ENCODE results near the gene DLGAP1. TPM values are rescaled to one million over a fixed set of nuclear protein-coding genes. Genes with fewer than 3 reads are reported as not detected.
A peak's percentile ranks its signal among the peaks of the same experiment; 100 is the strongest.

DLGAP1 gene
- total and polyA plus RNA-seq, 2 experiments from 2014 or later, result 17.0 to 48.5 TPM

DNA sequence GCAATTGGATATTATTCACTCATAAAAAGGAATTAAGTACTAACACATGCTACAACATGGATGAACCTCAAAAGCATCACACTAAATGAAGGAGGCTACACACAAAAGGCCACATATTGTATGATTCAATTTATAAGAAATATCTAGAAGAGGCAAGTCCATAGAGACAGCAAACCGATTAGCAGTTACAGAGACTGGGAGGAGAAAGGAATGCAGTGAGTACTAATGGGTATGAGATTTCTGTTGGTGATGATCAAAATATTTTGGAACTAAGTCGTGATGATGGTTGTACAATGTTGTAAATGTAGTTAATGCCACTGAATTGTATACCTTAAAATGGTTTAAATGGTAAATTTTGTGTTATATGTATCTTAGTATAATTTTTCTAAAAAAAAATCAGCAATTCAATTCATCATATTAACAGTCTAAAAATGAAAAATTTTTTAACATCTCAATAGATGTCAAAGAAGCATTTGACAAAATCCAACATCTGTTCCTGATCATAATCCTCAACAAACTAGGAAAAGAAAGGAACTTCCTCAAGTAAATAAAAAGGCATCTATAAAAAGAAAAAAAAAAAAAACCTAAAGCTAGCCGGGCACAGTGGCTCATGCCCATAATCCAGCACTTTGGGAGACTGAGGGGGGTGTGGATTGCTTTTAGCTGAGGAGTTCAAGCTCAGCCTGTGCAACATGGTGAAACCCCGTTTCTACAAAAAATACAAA is 907.1 kb downstream of the DLGAP1 start:
- Histone ChIP-seq H3K4me1 (ENCODE audit: insufficient read depth) (peaks cover 12% of the 10 kb centered on the region), H3K27me3 (ENCODE audit: insufficient read depth) (no peaks in the 10 kb centered on the region), H3K79me2 (replicated peaks; ENCODE audit: insufficient read depth) (no peaks in the 10 kb centered on the region), H3F3A (replicated peaks; ENCODE audit: low read depth) (no peaks in the 10 kb centered on the region), H3K9me2 (ENCODE audit: insufficient read depth) (no peaks in the 10 kb centered on the region), H3K4me3 (no peak overlapping the region), H3K27ac (ENCODE audit: low read depth) (peak overlapping the region; percentile 41; the same call in 1 of the 2 replicates), H3K4me2 (no peak overlapping the region), H2AFZ (no peak overlapping the region), H4K20me1 (replicated peaks; ENCODE audit: insufficient read depth) (no peaks in the 10 kb centered on the region), H3K36me3 (ENCODE audit: insufficient read depth) (no peaks in the 10 kb centered on the region)
- no peak for ATAC-seq
- no peak for DNase-seq (ENCODE audit: low spot score)
- Mint-ChIP-seq H3K4me1 (peaks cover 10% of the 10 kb centered on the region), H3K36me3 (ENCODE audit: low read depth) (no peaks in the 10 kb centered on the region; the same call in 1 of the 3 replicates), H3K27ac (no peak overlapping the region), H3K9me3 (no peaks in the 10 kb centered on the region; the same call in 2 of the 3 replicates), H3K4me3 (no peak overlapping the region), H3K27me3 (ENCODE audit: insufficient read depth, low read depth, poor library complexity) (no peaks in the 10 kb centered on the region)
- TF ChIP-seq EZH2 (IDR thresholded peaks at IDR 0.05; ENCODE audit: low read depth, unreplicated experiment), result no peak
- no peak for TF ChIP-seq JUNB (IDR thresholded peaks at IDR 0.05; ENCODE audit: unreplicated experiment)
- TF ChIP-seq, protein P1, sequence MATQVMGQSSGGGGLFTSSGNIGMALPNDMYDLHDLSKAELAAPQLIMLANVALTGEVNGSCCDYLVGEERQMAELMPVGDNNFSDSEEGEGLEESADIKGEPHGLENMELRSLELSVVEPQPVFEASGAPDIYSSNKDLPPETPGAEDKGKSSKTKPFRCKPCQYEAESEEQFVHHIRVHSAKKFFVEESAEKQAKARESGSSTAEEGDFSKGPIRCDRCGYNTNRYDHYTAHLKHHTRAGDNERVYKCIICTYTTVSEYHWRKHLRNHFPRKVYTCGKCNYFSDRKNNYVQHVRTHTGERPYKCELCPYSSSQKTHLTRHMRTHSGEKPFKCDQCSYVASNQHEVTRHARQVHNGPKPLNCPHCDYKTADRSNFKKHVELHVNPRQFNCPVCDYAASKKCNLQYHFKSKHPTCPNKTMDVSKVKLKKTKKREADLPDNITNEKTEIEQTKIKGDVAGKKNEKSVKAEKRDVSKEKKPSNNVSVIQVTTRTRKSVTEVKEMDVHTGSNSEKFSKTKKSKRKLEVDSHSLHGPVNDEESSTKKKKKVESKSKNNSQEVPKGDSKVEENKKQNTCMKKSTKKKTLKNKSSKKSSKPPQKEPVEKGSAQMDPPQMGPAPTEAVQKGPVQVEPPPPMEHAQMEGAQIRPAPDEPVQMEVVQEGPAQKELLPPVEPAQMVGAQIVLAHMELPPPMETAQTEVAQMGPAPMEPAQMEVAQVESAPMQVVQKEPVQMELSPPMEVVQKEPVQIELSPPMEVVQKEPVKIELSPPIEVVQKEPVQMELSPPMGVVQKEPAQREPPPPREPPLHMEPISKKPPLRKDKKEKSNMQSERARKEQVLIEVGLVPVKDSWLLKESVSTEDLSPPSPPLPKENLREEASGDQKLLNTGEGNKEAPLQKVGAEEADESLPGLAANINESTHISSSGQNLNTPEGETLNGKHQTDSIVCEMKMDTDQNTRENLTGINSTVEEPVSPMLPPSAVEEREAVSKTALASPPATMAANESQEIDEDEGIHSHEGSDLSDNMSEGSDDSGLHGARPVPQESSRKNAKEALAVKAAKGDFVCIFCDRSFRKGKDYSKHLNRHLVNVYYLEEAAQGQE (IDR thresholded peaks at IDR 0.05; ENCODE audit: unreplicated experiment), result no peak
- TF ChIP-seq POLR2AphosphoS5 (IDR thresholded peaks at IDR 0.05; ENCODE audit: low read depth), result no peak
- TF ChIP-seq STAT1 (IDR thresholded peaks at IDR 0.05; ENCODE audit: unreplicated experiment), result no peak
- TF ChIP-seq, protein P2, sequence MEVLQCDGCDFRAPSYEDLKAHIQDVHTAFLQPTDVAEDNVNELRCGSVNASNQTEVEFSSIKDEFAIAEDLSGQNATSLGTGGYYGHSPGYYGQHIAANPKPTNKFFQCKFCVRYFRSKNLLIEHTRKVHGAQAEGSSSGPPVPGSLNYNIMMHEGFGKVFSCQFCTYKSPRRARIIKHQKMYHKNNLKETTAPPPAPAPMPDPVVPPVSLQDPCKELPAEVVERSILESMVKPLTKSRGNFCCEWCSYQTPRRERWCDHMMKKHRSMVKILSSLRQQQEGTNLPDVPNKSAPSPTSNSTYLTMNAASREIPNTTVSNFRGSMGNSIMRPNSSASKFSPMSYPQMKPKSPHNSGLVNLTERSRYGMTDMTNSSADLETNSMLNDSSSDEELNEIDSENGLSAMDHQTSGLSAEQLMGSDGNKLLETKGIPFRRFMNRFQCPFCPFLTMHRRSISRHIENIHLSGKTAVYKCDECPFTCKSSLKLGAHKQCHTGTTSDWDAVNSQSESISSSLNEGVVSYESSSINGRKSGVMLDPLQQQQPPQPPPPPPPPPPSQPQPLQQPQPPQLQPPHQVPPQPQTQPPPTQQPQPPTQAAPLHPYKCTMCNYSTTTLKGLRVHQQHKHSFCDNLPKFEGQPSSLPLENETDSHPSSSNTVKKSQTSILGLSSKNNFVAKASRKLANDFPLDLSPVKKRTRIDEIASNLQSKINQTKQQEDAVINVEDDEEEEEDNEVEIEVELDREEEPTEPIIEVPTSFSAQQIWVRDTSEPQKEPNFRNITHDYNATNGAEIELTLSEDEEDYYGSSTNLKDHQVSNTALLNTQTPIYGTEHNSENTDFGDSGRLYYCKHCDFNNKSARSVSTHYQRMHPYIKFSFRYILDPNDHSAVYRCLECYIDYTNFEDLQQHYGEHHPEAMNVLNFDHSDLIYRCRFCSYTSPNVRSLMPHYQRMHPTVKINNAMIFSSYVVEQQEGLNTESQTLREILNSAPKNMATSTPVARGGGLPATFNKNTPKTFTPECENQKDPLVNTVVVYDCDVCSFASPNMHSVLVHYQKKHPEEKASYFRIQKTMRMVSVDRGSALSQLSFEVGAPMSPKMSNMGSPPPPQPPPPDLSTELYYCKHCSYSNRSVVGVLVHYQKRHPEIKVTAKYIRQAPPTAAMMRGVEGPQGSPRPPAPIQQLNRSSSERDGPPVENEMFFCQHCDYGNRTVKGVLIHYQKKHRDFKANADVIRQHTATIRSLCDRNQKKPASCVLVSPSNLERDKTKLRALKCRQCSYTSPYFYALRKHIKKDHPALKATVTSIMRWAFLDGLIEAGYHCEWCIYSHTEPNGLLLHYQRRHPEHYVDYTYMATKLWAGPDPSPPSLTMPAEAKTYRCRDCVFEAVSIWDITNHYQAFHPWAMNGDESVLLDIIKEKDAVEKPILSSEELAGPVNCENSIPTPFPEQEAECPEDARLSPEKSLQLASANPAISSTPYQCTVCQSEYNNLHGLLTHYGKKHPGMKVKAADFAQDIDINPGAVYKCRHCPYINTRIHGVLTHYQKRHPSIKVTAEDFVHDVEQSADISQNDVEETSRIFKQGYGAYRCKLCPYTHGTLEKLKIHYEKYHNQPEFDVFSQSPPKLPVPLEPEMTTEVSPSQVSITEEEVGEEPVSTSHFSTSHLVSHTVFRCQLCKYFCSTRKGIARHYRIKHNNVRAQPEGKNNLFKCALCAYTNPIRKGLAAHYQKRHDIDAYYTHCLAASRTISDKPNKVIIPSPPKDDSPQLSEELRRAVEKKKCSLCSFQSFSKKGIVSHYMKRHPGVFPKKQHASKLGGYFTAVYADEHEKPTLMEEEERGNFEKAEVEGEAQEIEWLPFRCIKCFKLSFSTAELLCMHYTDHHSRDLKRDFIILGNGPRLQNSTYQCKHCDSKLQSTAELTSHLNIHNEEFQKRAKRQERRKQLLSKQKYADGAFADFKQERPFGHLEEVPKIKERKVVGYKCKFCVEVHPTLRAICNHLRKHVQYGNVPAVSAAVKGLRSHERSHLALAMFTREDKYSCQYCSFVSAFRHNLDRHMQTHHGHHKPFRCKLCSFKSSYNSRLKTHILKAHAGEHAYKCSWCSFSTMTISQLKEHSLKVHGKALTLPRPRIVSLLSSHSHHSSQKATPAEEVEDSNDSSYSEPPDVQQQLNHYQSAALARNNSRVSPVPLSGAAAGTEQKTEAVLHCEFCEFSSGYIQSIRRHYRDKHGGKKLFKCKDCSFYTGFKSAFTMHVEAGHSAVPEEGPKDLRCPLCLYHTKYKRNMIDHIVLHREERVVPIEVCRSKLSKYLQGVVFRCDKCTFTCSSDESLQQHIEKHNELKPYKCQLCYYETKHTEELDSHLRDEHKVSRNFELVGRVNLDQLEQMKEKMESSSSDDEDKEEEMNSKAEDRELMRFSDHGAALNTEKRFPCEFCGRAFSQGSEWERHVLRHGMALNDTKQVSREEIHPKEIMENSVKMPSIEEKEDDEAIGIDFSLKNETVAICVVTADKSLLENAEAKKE (CRISPR knock-in tag; IDR thresholded peaks at IDR 0.05), result no peak
- TF ChIP-seq EZH2phosphoT487 (IDR thresholded peaks at IDR 0.05; ENCODE audit: unreplicated experiment), result no peak
- no peak for TF ChIP-seq NANOG (IDR thresholded peaks at IDR 0.05; ENCODE audit: borderline replicate concordance)
- no peak for TF ChIP-seq ZNF114 (CRISPR knock-in tag; IDR thresholded peaks at IDR 0.05)
- no peak for TF ChIP-seq ZNF331 (CRISPR knock-in tag; IDR thresholded peaks at IDR 0.05; ENCODE audit: low read depth)
- no peak for TF ChIP-seq CREB1 (CRISPR knock-in tag; IDR thresholded peaks at IDR 0.05; ENCODE audit: low read depth)
- TF ChIP-seq, protein P3, sequence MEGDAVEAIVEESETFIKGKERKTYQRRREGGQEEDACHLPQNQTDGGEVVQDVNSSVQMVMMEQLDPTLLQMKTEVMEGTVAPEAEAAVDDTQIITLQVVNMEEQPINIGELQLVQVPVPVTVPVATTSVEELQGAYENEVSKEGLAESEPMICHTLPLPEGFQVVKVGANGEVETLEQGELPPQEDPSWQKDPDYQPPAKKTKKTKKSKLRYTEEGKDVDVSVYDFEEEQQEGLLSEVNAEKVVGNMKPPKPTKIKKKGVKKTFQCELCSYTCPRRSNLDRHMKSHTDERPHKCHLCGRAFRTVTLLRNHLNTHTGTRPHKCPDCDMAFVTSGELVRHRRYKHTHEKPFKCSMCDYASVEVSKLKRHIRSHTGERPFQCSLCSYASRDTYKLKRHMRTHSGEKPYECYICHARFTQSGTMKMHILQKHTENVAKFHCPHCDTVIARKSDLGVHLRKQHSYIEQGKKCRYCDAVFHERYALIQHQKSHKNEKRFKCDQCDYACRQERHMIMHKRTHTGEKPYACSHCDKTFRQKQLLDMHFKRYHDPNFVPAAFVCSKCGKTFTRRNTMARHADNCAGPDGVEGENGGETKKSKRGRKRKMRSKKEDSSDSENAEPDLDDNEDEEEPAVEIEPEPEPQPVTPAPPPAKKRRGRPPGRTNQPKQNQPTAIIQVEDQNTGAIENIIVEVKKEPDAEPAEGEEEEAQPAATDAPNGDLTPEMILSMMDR (conservative IDR thresholded peaks at IDR 0.05; ENCODE audit: low read depth in 2 of 2), result no peak

Measured in GM23338 (cell line).